Fibroblast of villous mesenchyme (primary cell): Measurements from ENCODE around the gene TSPAN12. TPM values are rescaled to one million over a fixed set of nuclear protein-coding genes. Genes with fewer than 3 reads are reported as not detected.

Source experiments
- DNase-seq: peaks from one replicate; pipeline ENCODE4 v3.0.0-alpha.2; 2010; ENCODE audit warnings: low read depth
- H3K4me3 ChIP-seq: 2 replicates; pipeline ENCODE4 v1.5.1; 2011; ENCODE audit warnings: low read depth, mild to moderate bottlenecking, low read length
- CTCF ChIP-seq: IDR thresholded peaks from 2 replicates; pipeline ENCODE4 v1.5.1; 2012; ENCODE audit warnings: low read depth, mild to moderate bottlenecking, low read length; ENCODE audit not compliant: insufficient read depth
- total RNA-seq: library from RNA; depleted of rRNA; stranded (reverse); fragments of >200 nt; gene quantifications from 2 replicates; pipeline ENCODE4 v1.2.3, GENCODE V29; 2012

TSPAN12 gene
- total RNA-seq, 1 donor: 4.7 TPM

DNA sequence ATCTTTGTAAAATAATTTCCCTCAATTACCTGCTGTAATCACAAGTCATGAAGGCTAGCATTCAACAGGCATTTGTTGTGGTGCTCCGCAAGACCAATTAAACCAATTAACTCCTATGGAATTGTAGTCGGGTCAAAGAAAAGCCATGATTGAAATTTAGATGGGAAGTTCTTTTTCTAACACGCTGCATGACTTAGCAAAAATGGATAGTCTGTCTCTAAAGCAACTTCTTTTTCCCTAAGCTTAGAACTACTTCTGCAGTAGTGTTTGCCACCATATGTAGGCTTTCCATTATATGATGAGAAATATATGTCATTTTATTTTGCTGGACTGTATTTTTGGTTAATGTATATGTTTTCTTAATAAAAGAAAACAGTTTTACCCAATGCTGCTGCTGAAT is 119.1 kb downstream of the TSPAN12 start:
- DNase-seq: no peak
- TF ChIP-seq CTCF: no peak
- no peak overlapping the region for H3K4me3 ChIP-seq

Other genes starting within 250 kb of the TSPAN12 start
- gene ING3, start 92.6 kb upstream of the TSPAN12 start, total RNA-seq: 11.9 and 21.2 TPM in 2 replicates
- 95.9 and 106 TPM in 2 replicates for gene CPED1, start 130.6 kb upstream of the TSPAN12 start, total RNA-seq